GM19043 (cell line): ENCODE data around the gene A4GNT.
"Not testable (repeated sequence)": the region's sequence is repeated elsewhere in the genome, so short reads cannot be mapped to it uniquely, and the experiment has no call there.

Source experiments
- ATAC-seq: cut with Tn5 transposase; IDR thresholded peaks from one replicate; pipeline ENCODE4 v1.9.1; 2021; ENCODE audit warnings: low read depth; ENCODE audit not compliant: unreplicated experiment

The A4GNT gene

GRCh38 chr3:138132239-138132638 lies at the start of gene A4GNT:
A4GNT (minus strand) TSS chr3:138132390; CDS start chr3:138131256, 1,134 bp downstream.
- no peak for ATAC-seq

DNA sequence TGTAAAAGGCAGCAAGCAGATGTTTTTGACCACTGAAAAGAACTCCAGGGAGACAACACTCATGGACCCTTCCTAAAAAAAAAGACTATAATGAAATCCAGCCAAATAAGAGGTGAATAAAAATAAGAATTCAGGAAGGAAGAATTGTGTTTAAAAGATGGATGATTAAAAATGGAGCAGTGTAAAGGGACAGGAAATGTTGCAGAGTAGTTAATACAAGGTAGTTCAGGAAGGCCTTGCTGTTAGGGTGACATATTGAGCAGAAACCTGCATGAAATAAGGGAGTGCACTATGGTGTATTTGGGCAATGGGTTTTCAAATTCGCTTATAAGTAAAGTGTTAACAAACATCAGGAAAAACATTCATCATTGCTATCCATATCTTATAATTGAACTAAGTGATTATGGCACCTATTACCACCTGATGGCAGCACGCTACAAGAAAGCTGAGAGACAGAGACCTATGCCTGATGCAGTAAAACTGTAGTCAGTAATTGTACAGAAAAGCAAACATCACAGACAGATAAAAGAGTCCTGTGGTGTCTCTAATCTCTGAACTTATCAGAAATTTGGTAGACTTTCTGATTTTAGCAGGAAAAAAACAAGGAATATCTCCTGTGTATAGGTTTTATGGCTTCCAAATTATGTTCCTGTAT lies 48.3 kb upstream of the A4GNT start:
- ATAC-seq, result no peak

DNA sequence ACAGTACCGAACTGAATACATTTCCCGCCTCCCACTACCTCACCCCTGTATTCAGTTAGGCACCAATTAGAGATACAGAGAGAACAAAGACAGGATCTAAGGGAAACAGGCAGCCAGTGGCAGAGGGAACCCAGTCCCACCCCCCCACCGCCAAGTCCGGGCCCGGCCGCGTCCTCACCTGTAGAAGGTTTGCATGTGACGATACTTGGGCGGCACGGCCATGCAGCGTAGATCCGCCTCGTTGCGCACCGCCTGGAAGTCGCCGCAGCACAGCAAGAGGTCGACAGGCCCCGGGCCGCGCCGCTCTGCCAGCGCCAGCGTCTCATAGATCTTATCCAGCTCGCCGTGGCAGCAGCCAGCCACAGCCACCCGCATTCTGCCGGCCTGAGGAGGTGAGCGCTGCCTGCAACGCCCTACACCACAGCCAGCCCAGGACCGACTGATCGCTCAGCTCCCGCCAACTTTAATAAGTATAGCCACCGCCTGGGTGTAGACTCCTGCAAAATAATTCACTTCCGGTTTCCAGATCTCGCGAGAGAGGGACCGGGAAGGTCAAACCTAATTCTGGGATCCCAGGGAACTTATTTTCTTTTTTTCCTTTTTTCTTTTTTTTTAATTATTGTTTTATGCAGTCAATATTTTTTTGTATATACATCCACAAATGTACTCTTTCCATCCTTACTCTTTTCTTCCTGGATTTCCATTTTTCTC lies 42.4 kb upstream of the A4GNT start, which contains the start of gene DBR1:
Gene DBR1, minus strand, starts transcription at position 501 of the 711 bp plus-strand sequence. Its CDS starts 126 bp downstream, at position 375.
- ATAC-seq, result peak; percentile 88

DNA sequence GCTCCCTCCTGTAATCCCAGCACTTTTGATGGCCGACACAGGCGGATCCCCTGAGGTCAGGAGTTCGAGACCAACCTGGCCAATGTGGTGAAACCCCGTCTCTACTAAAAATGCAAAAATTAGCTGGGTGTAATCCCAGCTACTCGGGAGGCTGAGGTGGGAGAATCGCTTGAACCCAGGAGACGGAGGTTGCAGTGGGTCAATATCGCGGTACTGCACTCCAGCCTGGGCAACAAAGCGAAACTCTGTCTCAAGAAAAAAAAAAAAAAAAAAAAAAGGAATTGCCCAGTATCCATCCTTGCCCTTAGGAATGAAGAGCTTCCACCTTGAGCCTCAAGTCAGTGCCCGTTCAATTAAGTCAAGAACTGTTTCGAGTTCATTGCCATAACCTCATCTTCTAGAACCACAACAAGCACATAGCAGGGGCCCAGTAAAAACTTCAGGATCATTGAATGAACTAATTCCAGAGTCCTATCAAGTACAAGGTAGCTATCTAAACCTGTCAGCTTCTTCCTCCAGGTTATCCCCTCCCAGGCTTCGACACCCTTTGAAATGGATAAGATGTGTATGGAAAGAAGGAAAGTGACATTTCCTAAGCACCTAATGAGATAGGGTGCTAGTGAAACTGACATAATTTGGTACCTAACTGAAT lies 41.7 kb upstream of the A4GNT start:
- no peak for ATAC-seq

DNA sequence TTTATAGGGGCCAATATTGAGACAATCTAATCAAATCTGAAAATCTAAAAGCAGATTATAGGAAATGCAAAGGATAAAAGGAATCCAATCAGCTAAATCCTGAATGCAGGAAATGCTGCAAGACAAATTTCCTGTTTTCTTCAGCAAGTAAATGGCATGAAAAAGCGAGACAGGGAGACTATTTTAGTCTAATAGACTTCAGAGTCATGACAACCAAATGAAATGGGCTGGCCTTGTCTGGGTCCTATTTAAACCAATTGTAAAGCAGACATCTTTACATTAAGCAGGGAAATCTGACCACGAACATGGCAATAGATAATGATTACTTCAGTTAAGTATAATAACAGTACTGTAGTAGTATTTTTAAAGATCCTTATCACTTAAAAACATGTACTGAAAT lies 40.4 kb upstream of the A4GNT start:
- no peak for ATAC-seq

- no peak for ATAC-seq
These were observed 32.9 kb upstream of the A4GNT start for GRCh38 chr3:138165061-138165460.

GRCh38 chr3:138157743-138158142 lies 25.6 kb upstream of the A4GNT start:
- no peak for ATAC-seq

GRCh38 chr3:138154534-138154933 lies 22.3 kb upstream of the A4GNT start:
- ATAC-seq, result no peak

GRCh38 chr3:138148503-138148902 lies 16.3 kb upstream of the A4GNT start:
- no peak for ATAC-seq

- not testable (repeated sequence) for ATAC-seq
These were observed 10.0 kb upstream of the A4GNT start for GRCh38 chr3:138142181-138142580.

DNA sequence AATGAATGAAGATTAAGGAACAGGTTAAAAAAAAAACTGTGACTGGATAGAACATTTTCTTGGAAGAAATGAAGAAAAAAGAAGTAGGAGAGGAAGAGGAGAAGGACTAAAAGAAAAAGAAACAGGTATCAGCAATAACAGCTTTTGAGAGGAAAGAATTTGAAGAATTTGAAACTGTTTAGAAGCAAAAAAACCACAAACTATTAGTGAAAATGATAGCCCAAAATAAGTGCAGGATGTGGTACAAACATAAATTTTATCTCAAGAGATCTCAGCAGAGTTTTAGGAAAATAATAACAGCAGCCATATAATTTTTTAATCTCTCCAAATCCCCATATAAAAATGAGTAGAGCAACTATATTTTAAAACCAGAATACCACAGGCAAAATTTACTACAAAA lies 8.8 kb upstream of the A4GNT start:
- ATAC-seq, result no peak

DNA sequence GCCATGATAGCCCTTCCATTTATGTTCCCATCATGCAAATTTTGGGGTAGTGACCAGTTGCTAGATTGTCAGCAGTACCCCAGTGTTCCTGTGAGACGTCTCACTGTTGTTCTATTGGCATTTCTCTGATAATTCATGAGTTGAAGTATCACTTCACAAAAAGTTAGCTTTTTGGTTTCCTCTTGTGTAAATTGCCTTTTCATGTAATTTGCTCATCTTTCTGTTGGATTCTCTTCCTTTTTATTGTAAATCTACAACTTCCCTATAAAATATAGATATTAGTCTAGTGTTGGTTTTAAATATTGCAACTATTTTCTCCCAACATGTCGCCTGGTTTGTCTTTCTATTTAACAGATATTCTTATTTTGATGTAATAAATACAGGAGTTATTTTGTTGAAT lies 7.5 kb upstream of the A4GNT start:
- no peak for ATAC-seq

- no peak for ATAC-seq
These were observed 5.7 kb upstream of the A4GNT start for GRCh38 chr3:138137861-138138260.

DNA sequence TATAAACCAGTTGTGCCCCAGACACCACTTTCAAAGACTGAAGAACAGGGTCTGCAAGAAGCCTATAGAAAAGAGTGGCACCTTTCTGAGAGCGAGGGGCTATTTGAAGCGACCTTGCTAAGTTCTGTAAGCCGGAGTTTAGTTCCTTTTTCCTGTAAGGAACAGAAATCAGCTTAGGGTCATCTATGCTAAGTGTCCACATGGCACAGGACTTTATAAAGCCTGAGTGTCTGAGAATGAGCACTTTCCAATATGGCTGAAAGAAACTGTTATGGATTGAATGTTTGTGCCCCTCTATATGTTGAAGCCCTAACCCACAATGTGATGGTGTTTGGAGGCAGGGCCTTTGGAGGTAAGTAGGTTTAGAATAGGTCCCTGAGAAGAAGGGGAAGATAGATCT lies 4.0 kb upstream of the A4GNT start:
- no peak for ATAC-seq

DNA sequence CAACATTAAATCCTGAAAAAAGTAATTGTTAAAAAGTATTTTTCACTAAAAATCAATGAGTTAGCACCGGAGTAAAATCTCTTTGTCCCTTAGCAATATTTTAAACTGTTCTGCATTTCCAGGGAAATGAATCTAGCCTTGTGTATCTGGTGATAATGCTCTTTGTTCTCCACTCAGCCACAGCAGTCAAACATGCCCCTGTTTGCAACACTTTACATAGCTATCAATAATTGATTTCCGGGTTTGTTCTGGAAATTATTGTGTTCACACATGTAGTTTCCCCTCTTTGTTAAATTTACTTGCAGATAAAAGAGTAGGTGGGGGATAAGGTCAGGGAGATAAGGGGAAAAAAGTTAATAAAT lies 3.6 kb upstream of the A4GNT start:
- no peak for ATAC-seq

GRCh38 chr3:138135146-138135832 lies 3.1 kb upstream of the A4GNT start:
- ATAC-seq, result no peak

- ATAC-seq, result no peak
These were observed 4.4 kb downstream of the A4GNT start for GRCh38 chr3:138127636-138128365.

- no peak for ATAC-seq
These were observed 6.5 kb downstream of the A4GNT start for GRCh38 chr3:138125548-138126221.

DNA sequence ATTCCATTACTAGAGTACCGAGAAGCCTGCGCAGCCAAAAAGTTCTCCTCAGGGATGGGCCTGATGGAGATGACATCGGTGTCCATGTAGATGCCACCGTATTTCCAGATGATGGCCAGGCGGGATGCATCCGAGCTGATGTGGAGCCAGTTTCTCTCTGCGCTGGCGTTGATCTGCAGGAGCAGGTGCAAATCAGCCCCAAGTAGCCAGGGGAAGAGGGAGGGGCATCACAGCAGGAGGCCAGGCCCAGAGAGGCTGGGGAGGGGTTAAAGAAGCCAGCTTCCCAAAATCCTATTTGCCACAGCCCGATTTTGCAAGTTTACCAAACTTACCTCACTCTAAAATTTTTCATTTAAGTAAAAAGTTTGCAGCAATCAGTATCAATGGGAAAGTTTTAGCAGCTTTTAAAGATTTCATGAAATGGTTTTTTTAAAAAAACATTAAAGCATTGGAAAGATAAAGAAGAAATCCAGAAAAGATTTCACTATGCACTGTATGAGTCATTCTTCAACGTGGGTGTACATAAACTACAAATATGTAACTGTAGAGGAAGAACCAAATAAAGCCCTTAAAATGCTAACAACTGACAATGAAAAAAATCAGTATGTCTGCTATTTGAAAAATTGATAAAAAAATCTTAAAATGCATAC lies 7.4 kb downstream of the A4GNT start:
- ATAC-seq, result no peak
